ENCODE measurements around the gene OSBPL3. TPM values are rescaled to one million over a fixed set of nuclear protein-coding genes. Genes with fewer than 3 reads are reported as not detected.

Gene OSBPL3
- total RNA-seq, 1 experiment from 2014 or later, result 16.0 TPM

DNA sequence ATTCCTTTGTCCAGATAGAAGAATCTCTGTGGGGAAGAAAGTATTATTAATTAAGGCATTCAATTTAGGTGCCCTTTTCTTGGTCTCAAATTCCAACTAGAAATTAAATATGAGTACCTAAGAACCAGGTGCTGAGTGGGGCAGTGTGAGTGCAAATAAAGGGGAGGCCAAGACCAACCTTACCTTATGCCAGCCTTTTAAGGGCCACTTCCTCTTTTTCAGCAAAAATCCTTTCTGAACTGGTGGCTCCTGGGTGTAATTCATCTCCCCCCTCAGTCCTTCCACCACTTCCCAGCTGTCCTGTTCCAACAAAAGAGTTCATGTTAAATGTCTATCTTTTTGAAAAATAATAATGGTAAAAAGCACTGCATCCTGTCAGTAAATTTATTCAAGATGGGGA is 108.2 kb downstream of the OSBPL3 start (continued):
- no peak for TF ChIP-seq ZNF532 (CRISPR knock-in tag; IDR thresholded peaks at IDR 0.05; ENCODE audit: borderline replicate concordance)
- TF ChIP-seq, protein P1, sequence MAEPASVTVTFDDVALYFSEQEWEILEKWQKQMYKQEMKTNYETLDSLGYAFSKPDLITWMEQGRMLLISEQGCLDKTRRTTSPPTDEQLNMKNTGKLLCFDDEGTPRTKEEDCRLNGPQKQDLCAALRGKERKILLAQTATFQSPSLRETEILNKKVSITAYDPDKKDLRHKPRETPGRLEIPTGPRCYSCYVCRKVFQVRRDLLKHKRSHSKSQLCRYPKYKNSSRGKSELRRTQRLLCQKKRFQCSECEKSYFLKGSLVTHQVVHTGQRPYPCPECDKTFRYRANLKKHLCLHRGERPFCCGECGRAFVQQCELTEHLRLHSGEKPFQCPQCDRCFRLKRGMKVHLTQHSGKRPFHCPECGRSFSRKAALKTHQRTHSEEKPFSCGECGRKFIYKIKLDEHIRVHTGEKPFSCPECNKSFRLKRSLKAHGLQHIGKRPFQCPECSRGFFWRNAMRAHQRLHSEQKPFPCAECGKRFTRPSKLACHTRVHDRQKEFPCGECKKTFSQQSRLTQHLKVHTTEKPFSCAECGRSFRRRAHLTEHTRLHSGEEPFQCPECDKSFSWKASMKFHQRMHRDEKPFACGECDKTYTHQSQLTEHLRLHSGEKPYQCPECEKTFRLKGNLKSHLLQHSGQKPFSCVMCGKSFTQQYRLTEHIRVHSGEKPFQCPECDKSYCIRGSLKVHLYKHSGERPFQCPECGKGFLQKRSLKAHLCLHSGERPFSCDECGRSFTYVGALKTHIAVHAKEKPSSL (CRISPR knock-in tag; conservative IDR thresholded peaks at IDR 0.05), result no peak
- no peak for TF ChIP-seq CTCF (IDR thresholded peaks at IDR 0.05)

GRCh38 chr7:24870766-24871165 is 109.2 kb downstream of the OSBPL3 start:
- POLR2A ChIA-PET, result no interaction called here
- ATAC-seq (no peak), DNase-seq (ENCODE audit: low spot score) (no peak)
- H3K4me3 Mint-ChIP-seq, result no peak overlapping the region
- H3K36me3 Mint-ChIP-seq, result peaks cover 7% of the 10 kb centered on the region
- H3K9me3 Mint-ChIP-seq, result peaks cover 4% of the 10 kb centered on the region; the same call in 1 of the 2 replicates
- CTCF ChIA-PET, result no interaction called here
- no peak overlapping the region for H3K27ac Mint-ChIP-seq
- H3K27me3 Mint-ChIP-seq (ENCODE audit: low read depth), result no peaks in the 10 kb centered on the region
- H3K4me1 Mint-ChIP-seq, result peaks cover 31% of the 10 kb centered on the region
- no peak for TF ChIP-seq ETV6 (CRISPR knock-in tag; IDR thresholded peaks at IDR 0.05)
- no peak for TF ChIP-seq HMGXB4 (CRISPR knock-in tag; IDR thresholded peaks at IDR 0.05)
- TF ChIP-seq NR2C2 (CRISPR knock-in tag; IDR thresholded peaks at IDR 0.05), result no peak
- TF ChIP-seq FOXK1 (CRISPR knock-in tag; IDR thresholded peaks at IDR 0.05), result no peak
- TF ChIP-seq, protein P2, sequence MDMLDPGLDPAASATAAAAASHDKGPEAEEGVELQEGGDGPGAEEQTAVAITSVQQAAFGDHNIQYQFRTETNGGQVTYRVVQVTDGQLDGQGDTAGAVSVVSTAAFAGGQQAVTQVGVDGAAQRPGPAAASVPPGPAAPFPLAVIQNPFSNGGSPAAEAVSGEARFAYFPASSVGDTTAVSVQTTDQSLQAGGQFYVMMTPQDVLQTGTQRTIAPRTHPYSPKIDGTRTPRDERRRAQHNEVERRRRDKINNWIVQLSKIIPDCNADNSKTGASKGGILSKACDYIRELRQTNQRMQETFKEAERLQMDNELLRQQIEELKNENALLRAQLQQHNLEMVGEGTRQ (CRISPR knock-in tag; IDR thresholded peaks at IDR 0.05), result no peak
- TF ChIP-seq, protein P3, sequence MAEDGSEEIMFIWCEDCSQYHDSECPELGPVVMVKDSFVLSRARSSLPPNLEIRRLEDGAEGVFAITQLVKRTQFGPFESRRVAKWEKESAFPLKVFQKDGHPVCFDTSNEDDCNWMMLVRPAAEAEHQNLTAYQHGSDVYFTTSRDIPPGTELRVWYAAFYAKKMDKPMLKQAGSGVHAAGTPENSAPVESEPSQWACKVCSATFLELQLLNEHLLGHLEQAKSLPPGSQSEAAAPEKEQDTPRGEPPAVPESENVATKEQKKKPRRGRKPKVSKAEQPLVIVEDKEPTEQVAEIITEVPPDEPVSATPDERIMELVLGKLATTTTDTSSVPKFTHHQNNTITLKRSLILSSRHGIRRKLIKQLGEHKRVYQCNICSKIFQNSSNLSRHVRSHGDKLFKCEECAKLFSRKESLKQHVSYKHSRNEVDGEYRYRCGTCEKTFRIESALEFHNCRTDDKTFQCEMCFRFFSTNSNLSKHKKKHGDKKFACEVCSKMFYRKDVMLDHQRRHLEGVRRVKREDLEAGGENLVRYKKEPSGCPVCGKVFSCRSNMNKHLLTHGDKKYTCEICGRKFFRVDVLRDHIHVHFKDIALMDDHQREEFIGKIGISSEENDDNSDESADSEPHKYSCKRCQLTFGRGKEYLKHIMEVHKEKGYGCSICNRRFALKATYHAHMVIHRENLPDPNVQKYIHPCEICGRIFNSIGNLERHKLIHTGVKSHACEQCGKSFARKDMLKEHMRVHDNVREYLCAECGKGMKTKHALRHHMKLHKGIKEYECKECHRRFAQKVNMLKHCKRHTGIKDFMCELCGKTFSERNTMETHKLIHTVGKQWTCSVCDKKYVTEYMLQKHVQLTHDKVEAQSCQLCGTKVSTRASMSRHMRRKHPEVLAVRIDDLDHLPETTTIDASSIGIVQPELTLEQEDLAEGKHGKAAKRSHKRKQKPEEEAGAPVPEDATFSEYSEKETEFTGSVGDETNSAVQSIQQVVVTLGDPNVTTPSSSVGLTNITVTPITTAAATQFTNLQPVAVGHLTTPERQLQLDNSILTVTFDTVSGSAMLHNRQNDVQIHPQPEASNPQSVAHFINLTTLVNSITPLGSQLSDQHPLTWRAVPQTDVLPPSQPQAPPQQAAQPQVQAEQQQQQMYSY (CRISPR knock-in tag; IDR thresholded peaks at IDR 0.05), result no peak
- TF ChIP-seq, protein P4, sequence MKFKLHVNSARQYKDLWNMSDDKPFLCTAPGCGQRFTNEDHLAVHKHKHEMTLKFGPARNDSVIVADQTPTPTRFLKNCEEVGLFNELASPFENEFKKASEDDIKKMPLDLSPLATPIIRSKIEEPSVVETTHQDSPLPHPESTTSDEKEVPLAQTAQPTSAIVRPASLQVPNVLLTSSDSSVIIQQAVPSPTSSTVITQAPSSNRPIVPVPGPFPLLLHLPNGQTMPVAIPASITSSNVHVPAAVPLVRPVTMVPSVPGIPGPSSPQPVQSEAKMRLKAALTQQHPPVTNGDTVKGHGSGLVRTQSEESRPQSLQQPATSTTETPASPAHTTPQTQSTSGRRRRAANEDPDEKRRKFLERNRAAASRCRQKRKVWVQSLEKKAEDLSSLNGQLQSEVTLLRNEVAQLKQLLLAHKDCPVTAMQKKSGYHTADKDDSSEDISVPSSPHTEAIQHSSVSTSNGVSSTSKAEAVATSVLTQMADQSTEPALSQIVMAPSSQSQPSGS (CRISPR knock-in tag; IDR thresholded peaks at IDR 0.05; ENCODE audit: borderline replicate concordance, low read depth), result no peak
- TF ChIP-seq CREM (CRISPR knock-in tag; IDR thresholded peaks at IDR 0.05), result no peak
- TF ChIP-seq ARID4B (CRISPR knock-in tag; IDR thresholded peaks at IDR 0.05; ENCODE audit: borderline replicate concordance), result no peak
- no peak for TF ChIP-seq KAT7 (CRISPR knock-in tag; IDR thresholded peaks at IDR 0.05; ENCODE audit: borderline replicate concordance)
